Colonic mucosa (tissue), 4 donors: Measurements from ENCODE around the gene GALNT10. TPM values are rescaled to one million over a fixed set of nuclear protein-coding genes. Genes with fewer than 3 reads are reported as not detected.

Experiments used
- DNase-seq: peaks from one replicate; pipeline ENCODE4 v3.0.0-alpha.2; 2020
- H3K27ac ChIP-seq: fragments of 200-600 bp; one replicate; pipeline ENCODE4 v1.8.0; 2021
- H3K27me3 ChIP-seq: fragments of 200-600 bp; one replicate; pipeline ENCODE4 v1.8.0; 2021
- H3K36me3 ChIP-seq: fragments of 200-600 bp; one replicate; pipeline ENCODE4 v1.8.0; 2021
- H3K4me1 ChIP-seq: fragments of 200-600 bp; one replicate; pipeline ENCODE4 v1.8.0; 2021; ENCODE audit warnings: mild to moderate bottlenecking
- H3K4me3 ChIP-seq: fragments of 200-600 bp; one replicate; pipeline ENCODE4 v1.8.0; 2021
- H3K9ac ChIP-seq, 2 donors: one replicate each; pipeline ENCODE4 v1.7.0; 2013; ENCODE audit warnings: control low read depth in 2 of 2, low read depth in 2 of 2, low read length in 2 of 2
- H3K9me3 ChIP-seq: fragments of 200-600 bp; one replicate; pipeline ENCODE4 v1.8.0; 2021
- intact Hi-C: fragments of 100-400 bp; cut with DNase I; formaldehyde crosslinking; loops from one replicate; pipeline ENCODE4 v1.14.1; 2022
- total RNA-seq, 2 donors: library from RNA; stranded (reverse); fragmentation: NEBNext Ultra II Directional in 1 of 2; extraction: Animal tissue kit (Norgen Biotek cat#: 25700) in 1 of 2; gene quantifications; one replicate each; pipeline ENCODE4 v1.2.1, GENCODE V29; 2021
- TF ChIP-seq, protein P1 (sequence below): fragments of 200-600 bp; IDR thresholded peaks from one replicate; pipeline ENCODE4 v1.8.0; 2022; ENCODE audit warnings: antibody characterized with exemption, mild to moderate bottlenecking
- donor health status: healthy.
- donor health status: DM: no; HTN: no; CAD: no.
- donor health status: DM: no; HTN: no; CAD: no.

Gene GALNT10
- total RNA-seq, 2 donors from 2014 or later, result 40.0 to 46.7 TPM

DNA sequence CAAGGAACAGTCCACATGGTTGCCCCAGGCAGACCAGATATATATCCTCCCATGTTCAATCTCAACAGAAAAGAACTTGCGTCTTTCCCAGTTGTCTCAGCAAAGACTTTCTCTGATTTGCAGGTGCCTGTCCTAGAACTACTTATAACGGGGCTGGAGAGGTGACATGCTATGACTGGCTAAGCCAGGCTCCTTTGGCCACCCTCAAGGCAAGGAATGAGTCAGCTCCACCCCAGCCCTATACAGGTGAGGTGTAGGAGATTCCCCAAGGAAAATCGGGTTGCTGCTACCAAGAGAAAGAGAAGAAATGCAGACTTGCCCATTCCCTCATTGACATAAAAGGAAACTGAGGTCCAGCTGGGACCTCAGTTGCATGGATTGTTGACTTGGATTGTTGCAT is 127.4 kb downstream of the GALNT10 start:
- intact Hi-C loops, result loop anchor here (10.0 kb wide), 1 partner anchor 123 kb away; the partner anchor contains the start of gene GALNT10
- Histone ChIP-seq H3K27ac (no peak overlapping the region), H3K4me3 (no peak overlapping the region), H3K4me1 (no peaks in the 10 kb centered on the region), H3K9me3 (no peaks in the 10 kb centered on the region), H3K36me3 (no peaks in the 10 kb centered on the region), H3K27me3 (no peaks in the 10 kb centered on the region), H3K9ac (no peak overlapping the region)
- no peak for DNase-seq
- TF ChIP-seq, protein P1, sequence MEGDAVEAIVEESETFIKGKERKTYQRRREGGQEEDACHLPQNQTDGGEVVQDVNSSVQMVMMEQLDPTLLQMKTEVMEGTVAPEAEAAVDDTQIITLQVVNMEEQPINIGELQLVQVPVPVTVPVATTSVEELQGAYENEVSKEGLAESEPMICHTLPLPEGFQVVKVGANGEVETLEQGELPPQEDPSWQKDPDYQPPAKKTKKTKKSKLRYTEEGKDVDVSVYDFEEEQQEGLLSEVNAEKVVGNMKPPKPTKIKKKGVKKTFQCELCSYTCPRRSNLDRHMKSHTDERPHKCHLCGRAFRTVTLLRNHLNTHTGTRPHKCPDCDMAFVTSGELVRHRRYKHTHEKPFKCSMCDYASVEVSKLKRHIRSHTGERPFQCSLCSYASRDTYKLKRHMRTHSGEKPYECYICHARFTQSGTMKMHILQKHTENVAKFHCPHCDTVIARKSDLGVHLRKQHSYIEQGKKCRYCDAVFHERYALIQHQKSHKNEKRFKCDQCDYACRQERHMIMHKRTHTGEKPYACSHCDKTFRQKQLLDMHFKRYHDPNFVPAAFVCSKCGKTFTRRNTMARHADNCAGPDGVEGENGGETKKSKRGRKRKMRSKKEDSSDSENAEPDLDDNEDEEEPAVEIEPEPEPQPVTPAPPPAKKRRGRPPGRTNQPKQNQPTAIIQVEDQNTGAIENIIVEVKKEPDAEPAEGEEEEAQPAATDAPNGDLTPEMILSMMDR, result no peak

DNA sequence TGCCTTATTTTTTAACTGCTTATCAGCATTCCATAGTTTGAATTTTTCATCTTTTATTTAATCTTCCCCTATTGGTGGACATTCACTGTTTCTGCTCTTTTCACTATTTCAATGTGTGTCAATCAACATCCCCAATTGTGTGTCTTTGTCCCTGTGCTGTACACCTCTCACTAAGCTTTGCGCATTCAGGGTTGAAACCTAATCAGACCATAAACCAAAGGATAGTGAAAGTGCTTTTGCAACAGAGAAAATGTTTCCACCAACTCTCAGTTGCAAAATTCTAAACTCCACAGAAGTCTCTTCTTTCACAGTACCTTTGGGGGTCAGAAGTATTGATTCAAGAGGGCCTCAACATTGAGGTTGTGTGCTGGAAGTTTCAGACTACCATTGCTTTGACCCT is 128.2 kb downstream of the GALNT10 start:
- no peak for DNase-seq
- Histone ChIP-seq H3K27ac (no peak overlapping the region), H3K4me1 (no peaks in the 10 kb centered on the region), H3K9me3 (no peaks in the 10 kb centered on the region), H3K9ac (no peak overlapping the region), H3K4me3 (no peak overlapping the region), H3K36me3 (no peaks in the 10 kb centered on the region), H3K27me3 (no peaks in the 10 kb centered on the region)
- TF ChIP-seq, protein P1, result no peak
- intact Hi-C loops, result loop anchor here (10.0 kb wide), 1 partner anchor 124 kb away; the partner anchor contains the start of gene GALNT10

DNA sequence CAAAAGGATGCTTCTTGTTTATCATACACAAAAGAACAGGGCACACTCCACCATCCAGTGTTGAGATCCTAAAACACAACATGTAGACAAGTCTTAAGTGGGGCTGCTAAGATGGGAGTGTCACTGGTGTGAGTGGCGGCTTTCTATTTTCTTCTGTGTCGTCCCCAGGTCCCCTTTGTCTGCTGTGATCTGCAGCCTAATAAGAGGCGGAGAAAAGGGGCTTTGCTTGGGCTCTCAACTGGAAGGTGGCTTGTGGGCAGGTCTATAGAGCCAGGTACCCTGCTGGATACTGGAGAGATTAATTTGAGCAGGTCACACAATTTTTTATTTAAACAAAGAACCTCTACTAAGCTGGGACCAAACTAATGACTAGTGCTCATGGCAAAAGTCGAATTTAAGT is 129.2 kb downstream of the GALNT10 start:
- TF ChIP-seq, protein P1, result no peak
- intact Hi-C loops, result loop anchor here (10.0 kb wide), 1 partner anchor 125 kb away; the partner anchor contains the start of gene GALNT10

DNA sequence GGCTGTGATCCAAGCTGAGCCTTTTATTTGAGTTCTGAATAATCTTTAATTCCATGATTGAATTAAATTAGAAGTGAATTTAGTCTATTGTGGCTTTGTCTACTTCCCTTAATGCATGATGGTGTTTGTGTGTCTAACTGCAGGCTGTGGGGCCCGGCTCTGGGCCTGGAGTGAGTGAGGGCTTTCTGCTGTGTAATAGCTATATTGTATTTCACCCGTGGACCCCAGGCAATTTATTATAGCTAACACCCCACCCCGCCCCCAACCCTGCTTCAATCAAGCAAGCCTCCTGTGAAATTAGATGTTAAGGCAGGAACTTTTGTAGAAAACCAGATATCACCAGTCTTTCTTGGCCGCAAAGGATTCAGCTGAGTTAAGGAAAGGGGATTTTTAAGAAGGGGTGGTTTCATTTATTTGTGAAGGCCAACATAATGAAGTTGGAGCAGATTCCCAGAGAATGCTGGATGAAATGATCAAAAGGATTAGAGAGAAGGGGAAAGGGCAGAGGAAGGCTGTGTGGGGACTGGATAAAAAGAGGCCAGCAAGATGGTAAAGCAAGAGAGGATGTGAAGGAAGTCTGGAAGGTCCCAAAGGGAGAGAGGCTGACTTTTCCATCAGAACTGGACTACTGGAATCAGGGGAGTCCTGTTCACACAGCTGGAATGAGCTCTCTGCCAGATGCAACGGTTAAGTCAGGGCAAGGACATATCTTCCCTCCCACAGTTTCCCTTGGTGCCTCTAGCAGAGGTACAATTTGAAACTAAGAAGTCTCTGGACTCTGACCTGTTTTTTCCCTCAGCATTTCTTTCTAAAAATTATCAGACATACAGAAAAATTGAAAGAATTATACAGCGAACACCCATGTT is 129.9 kb downstream of the GALNT10 start:
- intact Hi-C loops, result no loop called here
- H3K4me3 ChIP-seq, result no peak overlapping the region
- H3K4me1 ChIP-seq, result no peaks in the 10 kb centered on the region
- TF ChIP-seq, protein P1, result no peak
- H3K36me3 ChIP-seq, result no peaks in the 10 kb centered on the region
- no peaks in the 10 kb centered on the region for H3K9me3 ChIP-seq
- H3K27ac ChIP-seq, result no peak overlapping the region
- no peak overlapping the region for H3K9ac ChIP-seq
- no peak for DNase-seq
- H3K27me3 ChIP-seq, result no peaks in the 10 kb centered on the region

More for the DNA sequence above, 129.2 kb downstream of the GALNT10 start:
- no peaks in the 10 kb centered on the region for H3K27me3 ChIP-seq
- no peak overlapping the region for H3K9ac ChIP-seq
- DNase-seq, result no peak
- no peaks in the 10 kb centered on the region for H3K9me3 ChIP-seq
- H3K4me3 ChIP-seq, result no peak overlapping the region
- H3K27ac ChIP-seq, result no peak overlapping the region
- no peaks in the 10 kb centered on the region for H3K4me1 ChIP-seq
- H3K36me3 ChIP-seq, result no peaks in the 10 kb centered on the region

DNA sequence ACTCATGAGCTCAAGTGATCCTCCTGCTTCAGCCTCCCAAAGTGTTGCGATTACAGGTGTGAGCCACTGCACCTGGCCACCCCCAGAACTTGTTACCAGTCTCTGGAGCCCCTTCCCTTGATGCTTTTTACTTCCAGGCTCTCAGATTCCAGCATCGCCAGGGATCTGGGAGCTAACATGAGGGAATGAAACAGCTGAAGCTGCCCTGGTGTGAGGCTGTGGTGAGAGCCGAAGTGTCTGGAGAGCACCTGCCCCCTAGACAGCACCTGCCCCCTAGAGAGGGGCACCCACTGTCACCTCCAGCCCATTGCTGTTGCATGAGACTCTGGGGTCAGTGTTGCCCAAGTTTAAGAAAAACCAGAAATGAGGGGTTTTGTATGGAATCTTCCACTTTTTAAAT is 131.0 kb downstream of the GALNT10 start:
- TF ChIP-seq, protein P1, result no peak
- Histone ChIP-seq H3K4me3 (no peak overlapping the region), H3K36me3 (no peaks in the 10 kb centered on the region), H3K27ac (no peak overlapping the region), H3K9ac (no peak overlapping the region), H3K4me1 (no peaks in the 10 kb centered on the region), H3K27me3 (no peaks in the 10 kb centered on the region), H3K9me3 (no peaks in the 10 kb centered on the region)
- intact Hi-C loops, result no loop called here
- no peak for DNase-seq
